ENCODE measurements around the gene CNIH2. TPM values are rescaled to one million over a fixed set of nuclear protein-coding genes. Genes with fewer than 3 reads are reported as not detected.
"Not testable (repeated sequence)": the region's sequence is repeated elsewhere in the genome, so short reads cannot be mapped to it uniquely, and the experiment has no call there.

Gene CNIH2
- total RNA-seq, 3 donors from 2014 or later, result 0.48 TPM; not detected in 2

GRCh38 chr11:66299186-66299585 is 21.2 kb downstream of the CNIH2 start:
- DNase-seq (ENCODE audit: low spot score in 2 of 2), result no peak
- intact Hi-C loops (cut with DNase I; ENCODE audit: low total_unique reads), result no loop called here
- no peak for TF ChIP-seq POLR2A (IDR thresholded peaks at IDR 0.05)
- TF ChIP-seq POLR2AphosphoS5 (IDR thresholded peaks at IDR 0.05), result no peak
- TF ChIP-seq CTCF (IDR thresholded peaks at IDR 0.05), result no peak
- Histone ChIP-seq H3K4me3 (no peak overlapping the region), H3K9me3 (no peaks in the 10 kb centered on the region), H3K36me3 (no peaks in the 10 kb centered on the region), H3K4me1 (no peaks in the 10 kb centered on the region), H3K27ac (no peak overlapping the region), H3K27me3 (peaks cover 0 to 14% of the 10 kb centered on the region in 2 donors)

- Histone ChIP-seq H3K4me1 (no peaks in the 10 kb centered on the region), H3K27ac (no peak overlapping the region), H3K4me3 (no peak overlapping the region), H3K27me3 (no peaks in the 10 kb centered on the region), H3K36me3 (no peaks in the 10 kb centered on the region), H3K9me3 (no peaks in the 10 kb centered on the region)
- no peak for DNase-seq (ENCODE audit: low spot score in 2 of 2)
- no peak for TF ChIP-seq POLR2A (IDR thresholded peaks at IDR 0.05)
- no peak for TF ChIP-seq POLR2AphosphoS5 (IDR thresholded peaks at IDR 0.05)
- no peak for TF ChIP-seq CTCF (IDR thresholded peaks at IDR 0.05)
- intact Hi-C loops (cut with DNase I; ENCODE audit: low total_unique reads), result no loop called here
These were observed 24.7 kb downstream of the CNIH2 start for GRCh38 chr11:66302656-66303055.

- intact Hi-C loops (cut with DNase I; ENCODE audit: low total_unique reads), result no loop called here
- TF ChIP-seq CTCF (IDR thresholded peaks at IDR 0.05) (no peak), POLR2AphosphoS5 (IDR thresholded peaks at IDR 0.05) (no peak), POLR2A (IDR thresholded peaks at IDR 0.05) (no peak)
These were observed 31.5 kb downstream of the CNIH2 start for GRCh38 chr11:66309475-66309874.

GRCh38 chr11:66310324-66310723 is 32.3 kb downstream of the CNIH2 start:
- peaks cover 0 to 3% of the 10 kb centered on the region in 2 donors for H3K27me3 ChIP-seq
- no peak for TF ChIP-seq POLR2AphosphoS5 (IDR thresholded peaks at IDR 0.05)
- no peak for TF ChIP-seq POLR2A (IDR thresholded peaks at IDR 0.05)
- no peak for TF ChIP-seq CTCF (IDR thresholded peaks at IDR 0.05)
- no peak overlapping the region for H3K4me3 ChIP-seq
- H3K36me3 ChIP-seq, result no peaks in the 10 kb centered on the region
- no peaks in the 10 kb centered on the region for H3K9me3 ChIP-seq
- intact Hi-C loops (cut with DNase I; ENCODE audit: low total_unique reads), result no loop called here
- H3K4me1 ChIP-seq, result peaks cover 0 to 6% of the 10 kb centered on the region in 2 donors
- no peak for DNase-seq (ENCODE audit: low spot score in 2 of 2)
- H3K27ac ChIP-seq, result no peak overlapping the region

More at GRCh38 chr11:66309475-66309874, 31.5 kb downstream of the CNIH2 start:
- no peaks in the 10 kb centered on the region for H3K27me3 ChIP-seq
- peaks cover 0 to 6% of the 10 kb centered on the region in 2 donors for H3K4me1 ChIP-seq
- H3K36me3 ChIP-seq, result no peaks in the 10 kb centered on the region
- H3K27ac ChIP-seq, result no peak overlapping the region
- DNase-seq (ENCODE audit: low spot score in 2 of 2), result no peak
- no peak overlapping the region for H3K4me3 ChIP-seq
- no peaks in the 10 kb centered on the region for H3K9me3 ChIP-seq

GRCh38 chr11:66310803-66311440 is 32.9 kb downstream of the CNIH2 start:
- DNase-seq (ENCODE audit: low spot score in 2 of 2); H3K9me3 ChIP-seq; intact Hi-C loops (cut with DNase I; ENCODE audit: low total_unique reads); H3K27ac ChIP-seq; H3K4me3 ChIP-seq; H3K27me3 ChIP-seq; H3K4me1 ChIP-seq; H3K36me3 ChIP-seq: not testable (repeated sequence)
